ENCODE results near the gene MYBPC1.

- TF ChIP-seq CTCF (IDR thresholded peaks at IDR 0.05 in 4 of 5, conservative IDR thresholded peaks at IDR 0.05 in 1 of 5), result no peak
- no peak for TF ChIP-seq POLR2A (IDR thresholded peaks at IDR 0.05)
These were observed 119.2 kb downstream of the MYBPC1 start for GRCh38 chr12:101713930-101714329.
